ENCODE data around the gene CWC27. TPM values are rescaled to one million over a fixed set of nuclear protein-coding genes. Genes with fewer than 3 reads are reported as not detected.

CWC27 gene
- total RNA-seq, 6 donors from 2014 or later: 8.0 to 21.2 (median 14.6) TPM

GRCh38 chr5:64790210-64790609 lies 21.5 kb downstream of the CWC27 start:
- no peaks in the 10 kb centered on the region for H3K4me1 ChIP-seq
- no peak overlapping the region for H3K4me3 ChIP-seq
- H3K36me3 ChIP-seq: peaks cover 0 to 22% (median 0%) of the 10 kb centered on the region in 4 donors
- WGBS, 2 donors: 88 to 97% methylated on average over 1 of the region's 1 CpG
- TF ChIP-seq POLR2AphosphoS5 (IDR thresholded peaks at IDR 0.05) (no peak), CTCF (IDR thresholded peaks at IDR 0.05) (no peak), POLR2A (IDR thresholded peaks at IDR 0.05) (no peak), EP300 (IDR thresholded peaks at IDR 0.05) (no peak)
- no peak for DNase-seq
- H3K27me3 ChIP-seq: no peaks in the 10 kb centered on the region
- no peaks in the 10 kb centered on the region for H3K9me3 ChIP-seq
- no peak overlapping the region for H3K27ac ChIP-seq
- ATAC-seq (ENCODE audit: low FRiP score in 2 of 2): no peak

GRCh38 chr5:64792469-64792868 lies 23.7 kb downstream of the CWC27 start:
- Histone ChIP-seq H3K4me3 (no peak overlapping the region), H3K4me1 (no peaks in the 10 kb centered on the region), H3K9me3 (no peaks in the 10 kb centered on the region), H3K27ac (no peak overlapping the region), H3K36me3 (peaks cover 0 to 11% (median 0%) of the 10 kb centered on the region in 4 donors), H3K27me3 (no peaks in the 10 kb centered on the region)
- ATAC-seq (ENCODE audit: low FRiP score in 2 of 2) (no peak), DNase-seq (no peak)
- TF ChIP-seq POLR2AphosphoS5 (IDR thresholded peaks at IDR 0.05): no peak
- TF ChIP-seq CTCF (IDR thresholded peaks at IDR 0.05): no peak
- no peak for TF ChIP-seq EP300 (IDR thresholded peaks at IDR 0.05)
- no peak for TF ChIP-seq POLR2A (IDR thresholded peaks at IDR 0.05)

- 64 to 71% methylated on average over 3 of the region's 3 CpGs for WGBS, 2 donors
- Histone ChIP-seq H3K9me3 (no peaks in the 10 kb centered on the region), H3K4me3 (no peak overlapping the region), H3K4me1 (no peaks in the 10 kb centered on the region), H3K27ac (no peak overlapping the region), H3K36me3 (peaks cover 0 to 9% (median 0%) of the 10 kb centered on the region in 4 donors), H3K27me3 (no peaks in the 10 kb centered on the region)
- TF ChIP-seq CTCF (IDR thresholded peaks at IDR 0.05) (no peak), POLR2AphosphoS5 (IDR thresholded peaks at IDR 0.05) (no peak), POLR2A (IDR thresholded peaks at IDR 0.05) (no peak), EP300 (IDR thresholded peaks at IDR 0.05) (no peak)
- DNase-seq (no peak), ATAC-seq (ENCODE audit: low FRiP score in 2 of 2) (no peak)
Observed at GRCh38 chr5:64794053-64794770, 25.5 kb downstream of the CWC27 start.

GRCh38 chr5:64796301-64796700 lies 27.6 kb downstream of the CWC27 start:
- Histone ChIP-seq H3K9me3 (no peaks in the 10 kb centered on the region), H3K27ac (no peak overlapping the region), H3K27me3 (no peaks in the 10 kb centered on the region), H3K36me3 (peaks cover 0 to 11% (median 0%) of the 10 kb centered on the region in 4 donors), H3K4me1 (no peaks in the 10 kb centered on the region), H3K4me3 (no peak overlapping the region)
- TF ChIP-seq POLR2AphosphoS5 (IDR thresholded peaks at IDR 0.05) (no peak), CTCF (IDR thresholded peaks at IDR 0.05) (no peak), POLR2A (IDR thresholded peaks at IDR 0.05) (no peak), EP300 (IDR thresholded peaks at IDR 0.05) (no peak)
- no peak for ATAC-seq (ENCODE audit: low FRiP score in 2 of 2)
- DNase-seq: no peak

- TF ChIP-seq POLR2AphosphoS5 (IDR thresholded peaks at IDR 0.05) (no peak), CTCF (IDR thresholded peaks at IDR 0.05) (no peak), EP300 (IDR thresholded peaks at IDR 0.05) (no peak), POLR2A (IDR thresholded peaks at IDR 0.05) (no peak)
- ATAC-seq (ENCODE audit: low FRiP score in 2 of 2) (no peak), DNase-seq (no peak)
- Histone ChIP-seq H3K36me3 (peaks cover 0 to 43% (median 3%) of the 10 kb centered on the region in 4 donors), H3K9me3 (no peaks in the 10 kb centered on the region), H3K4me1 (no peaks in the 10 kb centered on the region), H3K27me3 (no peaks in the 10 kb centered on the region), H3K27ac (no peak overlapping the region), H3K4me3 (no peak overlapping the region)
- 90 to 94% methylated on average over 2 of the region's 2 CpGs for WGBS, 2 donors
Observed at GRCh38 chr5:64800926-64801325, 32.2 kb downstream of the CWC27 start.

Data from upper lobe of left lung (tissue), 6 donors.